Gastroesophageal sphincter (tissue), 4 donors: Measurements from ENCODE around the gene ALG3. TPM values are rescaled to one million over a fixed set of nuclear protein-coding genes. Genes with fewer than 3 reads are reported as not detected.
A peak's percentile ranks its signal among the peaks of the same experiment; 100 is the strongest.

Experiments
- ATAC-seq: fragments of 150-250 bp; one replicate; pipeline ENCODE4 v1.9.1; 2016; ENCODE audit warnings: mild to moderate bottlenecking, moderate library complexity
- H3K27ac ChIP-seq, 4 donors: fragments of 200-600 bp; sonication (generic) in 3 of 4; 1 replicate in 3 of 4; 2 replicates in 1 of 4; pipeline ENCODE4 v1.5.1; 2016 to 2019
- H3K27me3 ChIP-seq: fragments of 200-600 bp; sonication (generic); one replicate; pipeline ENCODE4 v1.5.1; 2019
- H3K36me3 ChIP-seq, 2 donors: fragments of 200-600 bp; sonication (generic); one replicate each; pipeline ENCODE4 v1.5.1; 2019; ENCODE audit warnings: control low read depth in 1 of 2
- H3K4me1 ChIP-seq, 3 donors: fragments of 200-600 bp; sonication (generic); 1 replicate in 2 of 3; 2 replicates in 1 of 3; pipeline ENCODE4 v1.5.1; 2016 to 2019; ENCODE audit warnings: control low read depth in 2 of 3
- H3K4me3 ChIP-seq, 2 donors: fragments of 200-600 bp; sonication (generic); one replicate each; pipeline ENCODE4 v1.5.1; 2019; ENCODE audit warnings: mild to moderate bottlenecking in 1 of 2, moderate library complexity in 1 of 2
- H3K9me3 ChIP-seq, 3 donors: fragments of 200-600 bp; sonication (generic); one replicate each; pipeline ENCODE4 v1.5.1; 2017 to 2019; ENCODE audit warnings: control low read depth in 2 of 3
- CTCF ChIP-seq, 4 experiments: fragments of 200-600 bp in 2 of 4; fragments of 450-650 bp in 2 of 4; sonication (generic) in 1 of 4; IDR thresholded peaks; one replicate each; pipeline ENCODE4 v1.5.1; 2017 to 2019; ENCODE audit warnings: antibody characterized with exemption in 4 of 4, mild to moderate bottlenecking in 2 of 4, moderate library complexity in 2 of 4
- EP300 ChIP-seq: sonication (generic); formaldehyde crosslinking; IDR thresholded peaks from one replicate; pipeline ENCODE4 v1.6.1; 2017; ENCODE audit warnings: antibody characterized with exemption, mild to moderate bottlenecking
- POLR2A ChIP-seq, 2 donors: fragments of 450-650 bp; IDR thresholded peaks; one replicate each; pipeline ENCODE4 v1.6.1; 2017; ENCODE audit warnings: antibody characterized with exemption in 2 of 2, mild to moderate bottlenecking in 2 of 2, moderate library complexity in 1 of 2
- POLR2AphosphoS5 ChIP-seq: sonication (generic); formaldehyde crosslinking; IDR thresholded peaks from one replicate; pipeline ENCODE4 v1.6.1; 2017; ENCODE audit warnings: antibody characterized with exemption
- WGBS, 2 donors: methylation state at CpG; one replicate each; pipeline ENCODE4 v1.1.5; 2018; ENCODE audit warnings: low coverage in 1 of 2; 5-methylcytosine and 5-hydroxymethylcytosine counted together
- total RNA-seq, 4 donors: library from RNA; depleted of rRNA; stranded (reverse); fragments of >200 nt; gene quantifications; one replicate each; pipeline ENCODE4 v1.1.0, GENCODE V29; 2016

Gene ALG3
- total RNA-seq, 4 donors from 2014 or later, result 30.0 to 62.6 (median 38.6) TPM

- H3K27ac ChIP-seq, result no peak overlapping the region
- H3K27me3 ChIP-seq, result peaks cover 56% of the 10 kb centered on the region
- WGBS, 2 donors, result 100% methylated on average over 1 to 2 of the region's 22 CpGs
- no peak for ATAC-seq
- H3K9me3 ChIP-seq, result no peaks in the 10 kb centered on the region
- no peak overlapping the region for H3K4me3 ChIP-seq
- H3K36me3 ChIP-seq, result no peaks in the 10 kb centered on the region
- TF ChIP-seq POLR2A (IDR thresholded peaks at IDR 0.05) (no peak), EP300 (no peak), POLR2AphosphoS5 (no peak), CTCF (IDR thresholded peaks at IDR 0.05) (no peak)
- no peaks in the 10 kb centered on the region for H3K4me1 ChIP-seq
Observed at GRCh38 chr3:184291044-184291737, 42.4 kb upstream of the ALG3 start.

GRCh38 chr3:184290331-184290730 is 41.6 kb upstream of the ALG3 start:
- H3K4me3 ChIP-seq, result no peak overlapping the region
- H3K36me3 ChIP-seq, result no peaks in the 10 kb centered on the region
- WGBS, 2 donors, result 60% methylated on average over 3 of the region's 10 CpGs; no CpG with 5 or more reads in 1 of the 2 donors
- H3K27me3 ChIP-seq, result peaks cover 60% of the 10 kb centered on the region
- no peak overlapping the region for H3K27ac ChIP-seq
- H3K9me3 ChIP-seq, result no peaks in the 10 kb centered on the region
- no peak for ATAC-seq
- no peak for TF ChIP-seq CTCF (IDR thresholded peaks at IDR 0.05)
- TF ChIP-seq POLR2AphosphoS5, result no peak
- no peak for TF ChIP-seq EP300
- TF ChIP-seq POLR2A (IDR thresholded peaks at IDR 0.05), result no peak
- no peaks in the 10 kb centered on the region for H3K4me1 ChIP-seq

- H3K27ac ChIP-seq, result no peak overlapping the region
- H3K9me3 ChIP-seq, result no peaks in the 10 kb centered on the region
- TF ChIP-seq POLR2A (IDR thresholded peaks at IDR 0.05) (no peak), EP300 (no peak), POLR2AphosphoS5 (no peak), CTCF (IDR thresholded peaks at IDR 0.05) (peak in 2 of 4 experiments; percentile 48 to 59)
- ATAC-seq, result no peak
- no peaks in the 10 kb centered on the region for H3K4me1 ChIP-seq
- WGBS, 2 donors, result 0 to 6% methylated on average over 2 to 7 of the region's 10 CpGs
- no peak overlapping the region for H3K4me3 ChIP-seq
- H3K36me3 ChIP-seq, result no peaks in the 10 kb centered on the region
- H3K27me3 ChIP-seq, result peaks cover 60% of the 10 kb centered on the region
Observed at GRCh38 chr3:184289426-184289938, 40.7 kb upstream of the ALG3 start.

GRCh38 chr3:184284696-184285095 is 35.9 kb upstream of the ALG3 start:
- peak; percentile 63 for ATAC-seq
- no peak overlapping the region for H3K27ac ChIP-seq
- WGBS, 2 donors, result 6 to 19% methylated on average over 3 of the region's 4 CpGs

More at GRCh38 chr3:184284696-184285095, 35.9 kb upstream of the ALG3 start:
- no peak for TF ChIP-seq POLR2A (IDR thresholded peaks at IDR 0.05)
- TF ChIP-seq CTCF (IDR thresholded peaks at IDR 0.05), result peak in 2 of 4 experiments; percentile 11 to 23
- Histone ChIP-seq H3K27me3 (peaks cover 33% of the 10 kb centered on the region), H3K36me3 (no peaks in the 10 kb centered on the region), H3K4me1 (no peaks in the 10 kb centered on the region), H3K4me3 (no peak overlapping the region), H3K9me3 (no peaks in the 10 kb centered on the region)
